ENCODE measurements around the gene GPR68.

DNA sequence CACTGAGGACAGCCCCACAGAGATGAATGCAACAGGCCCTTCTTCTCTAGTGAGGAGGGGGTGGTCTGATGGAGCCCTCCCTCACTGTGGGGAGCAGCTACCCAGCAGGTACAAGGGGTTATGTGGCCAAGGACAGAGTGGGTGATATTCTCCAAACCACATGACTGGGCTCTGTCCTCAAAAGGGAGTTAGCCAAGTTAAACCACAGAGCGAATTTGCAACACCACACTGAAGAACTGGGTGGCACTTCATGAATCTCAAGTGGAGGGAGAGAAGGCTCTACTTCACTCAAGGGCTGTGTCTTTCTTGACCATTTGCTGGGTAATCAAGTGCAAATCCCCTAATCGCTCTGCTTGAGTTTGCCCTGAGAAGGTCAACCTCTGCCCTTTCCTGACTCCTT lies 12.5 kb downstream of the GPR68 start:
- TF ChIP-seq, protein P1, sequence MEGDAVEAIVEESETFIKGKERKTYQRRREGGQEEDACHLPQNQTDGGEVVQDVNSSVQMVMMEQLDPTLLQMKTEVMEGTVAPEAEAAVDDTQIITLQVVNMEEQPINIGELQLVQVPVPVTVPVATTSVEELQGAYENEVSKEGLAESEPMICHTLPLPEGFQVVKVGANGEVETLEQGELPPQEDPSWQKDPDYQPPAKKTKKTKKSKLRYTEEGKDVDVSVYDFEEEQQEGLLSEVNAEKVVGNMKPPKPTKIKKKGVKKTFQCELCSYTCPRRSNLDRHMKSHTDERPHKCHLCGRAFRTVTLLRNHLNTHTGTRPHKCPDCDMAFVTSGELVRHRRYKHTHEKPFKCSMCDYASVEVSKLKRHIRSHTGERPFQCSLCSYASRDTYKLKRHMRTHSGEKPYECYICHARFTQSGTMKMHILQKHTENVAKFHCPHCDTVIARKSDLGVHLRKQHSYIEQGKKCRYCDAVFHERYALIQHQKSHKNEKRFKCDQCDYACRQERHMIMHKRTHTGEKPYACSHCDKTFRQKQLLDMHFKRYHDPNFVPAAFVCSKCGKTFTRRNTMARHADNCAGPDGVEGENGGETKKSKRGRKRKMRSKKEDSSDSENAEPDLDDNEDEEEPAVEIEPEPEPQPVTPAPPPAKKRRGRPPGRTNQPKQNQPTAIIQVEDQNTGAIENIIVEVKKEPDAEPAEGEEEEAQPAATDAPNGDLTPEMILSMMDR (IDR thresholded peaks at IDR 0.05) = no peak
- TF ChIP-seq POLR2A (IDR thresholded peaks at IDR 0.05) = no peak
